Islet precursor cell (in vitro differentiated cells): ENCODE results near the gene GABPB2.

ENCODE experiments used
- DNase-seq: peaks from one replicate; pipeline ENCODE4 v3.0.0-alpha.2; 2018

Gene GABPB2

DNA sequence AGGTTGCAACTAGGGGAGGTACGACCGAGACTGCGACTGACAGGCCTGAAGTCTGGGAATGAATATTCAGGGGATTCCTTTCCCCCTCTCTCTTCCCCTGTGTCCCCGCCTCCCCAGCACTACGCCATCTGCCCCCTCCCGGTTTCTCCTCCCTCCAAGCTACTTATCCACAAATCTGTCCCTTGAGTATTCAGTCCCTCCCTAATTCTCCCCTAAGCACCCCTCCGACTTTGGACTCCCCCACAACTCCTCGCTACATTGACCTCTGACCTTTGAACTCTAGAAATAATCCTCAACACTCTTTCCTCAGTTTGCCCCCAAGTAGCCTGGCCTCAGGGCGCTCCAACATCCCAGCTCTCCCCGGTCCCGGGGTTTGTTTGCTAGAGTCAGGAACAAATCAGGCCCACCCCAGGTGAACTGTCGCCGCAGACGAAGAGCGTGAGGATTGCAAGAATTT, 94.7 kb downstream of the GABPB2 start:
- peak; percentile 77 for DNase-seq

DNA sequence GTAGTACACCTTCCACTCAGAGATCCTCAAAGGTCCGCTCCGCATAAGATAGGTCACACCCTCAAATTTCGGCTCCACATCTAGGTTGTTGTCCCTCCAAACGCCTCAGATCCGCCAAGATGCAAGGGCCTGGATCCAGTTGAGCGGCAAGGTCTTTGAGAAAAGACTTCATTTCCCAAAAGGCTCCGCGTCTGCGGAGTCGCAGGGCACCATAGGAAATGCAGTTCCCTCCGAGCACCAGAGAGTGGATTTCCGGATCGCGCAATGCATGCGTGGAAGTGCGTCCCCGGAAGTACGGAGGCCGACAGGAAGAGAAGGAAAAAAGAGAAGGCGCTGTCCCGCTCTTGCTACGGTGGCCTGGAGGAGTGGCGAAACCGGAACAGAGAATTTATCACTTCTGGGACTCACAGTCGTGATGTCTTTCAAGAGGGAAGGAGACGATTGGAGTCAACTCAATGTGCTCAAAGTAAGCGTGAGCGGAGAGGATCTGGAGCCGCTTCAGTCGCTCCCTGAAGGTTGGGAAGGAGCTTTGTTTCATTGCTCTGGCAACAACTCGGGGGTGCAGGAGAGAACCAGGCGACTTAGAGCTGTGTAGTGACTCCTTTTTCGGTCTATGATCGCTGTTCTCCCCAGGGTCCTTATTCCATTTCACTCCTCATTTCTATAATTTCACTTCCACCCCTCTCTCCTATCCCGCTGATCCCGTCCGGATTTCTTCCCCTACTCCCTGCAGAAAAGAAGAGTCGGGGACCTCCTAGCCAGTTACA, 95.4 kb downstream of the GABPB2 start, which contains the start of the genes LYSMD1 and SCNM1:
Gene LYSMD1 (minus strand): TSS at position 165 of the 767 bp plus-strand sequence. CDS start 644 bp downstream, outside the sequence.
Gene SCNM1 (plus strand): TSS at position 407 of the 767 bp plus-strand sequence. CDS start 9 bp downstream, at position 416.
- DNase-seq, result peak; percentile 99

GRCh38 chr1:151166505-151166956, 96.0 kb downstream of the GABPB2 start:
- DNase-seq, result peak; percentile 81

DNA sequence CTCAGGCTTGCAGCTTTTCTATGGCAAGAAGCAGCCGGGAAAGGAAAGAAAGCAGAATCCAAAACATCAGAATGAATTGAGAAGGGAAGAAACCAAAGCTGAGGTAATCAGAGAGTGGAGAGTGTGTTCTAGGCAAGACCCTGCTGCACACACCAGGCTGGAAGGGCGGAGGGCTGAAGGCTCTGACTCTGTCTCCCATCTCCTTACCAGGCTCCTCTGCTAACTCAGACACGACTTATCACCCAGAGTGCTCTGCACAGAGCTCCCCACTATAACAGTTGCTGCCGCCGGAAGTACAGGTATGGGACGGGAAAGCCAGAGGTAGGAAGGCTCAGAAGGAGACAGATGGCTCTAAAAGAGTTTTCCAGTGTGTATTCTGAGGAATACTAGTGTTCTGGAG, 96.6 kb downstream of the GABPB2 start:
- no peak for DNase-seq

GRCh38 chr1:151171190-151171589, 100.6 kb downstream of the GABPB2 start:
- DNase-seq, result no peak
